ENCODE measurements around the gene KCNB1.

DNA sequence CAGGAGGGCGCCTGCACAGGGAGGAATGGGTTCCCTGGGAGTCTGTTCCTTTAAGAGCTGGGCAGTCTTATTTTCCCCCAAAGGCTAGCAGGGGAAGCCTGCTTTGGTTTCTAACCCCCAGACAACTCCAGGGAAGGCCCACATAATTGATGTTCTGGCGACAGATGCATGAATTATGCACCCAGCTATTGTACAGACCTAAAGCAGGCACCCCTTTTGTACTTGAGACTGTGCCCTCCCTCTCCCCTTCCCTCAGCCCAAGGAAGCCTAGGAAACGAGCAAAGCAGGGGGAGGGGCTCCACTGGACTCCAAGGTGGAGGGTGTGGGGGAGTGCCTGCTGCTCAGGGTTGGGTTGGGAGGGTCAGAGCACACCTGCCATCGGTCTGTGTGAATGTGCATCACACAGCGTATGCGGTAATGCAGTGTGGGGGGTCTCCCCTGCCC lies 102.1 kb downstream of the KCNB1 start:
- TF ChIP-seq EZH2 (IDR thresholded peaks at IDR 0.05; ENCODE audit: insufficient read depth, poor library complexity, severe bottlenecking): no peak
- no peak for TF ChIP-seq EZH2phosphoT487 (IDR thresholded peaks at IDR 0.05; ENCODE audit: insufficient read depth, low read depth)
